GM20431 (cell line): Measurements from ENCODE around the gene FLYWCH1.
"Not testable (repeated sequence)": the region's sequence is repeated elsewhere in the genome, so short reads cannot be mapped to it uniquely, and the experiment has no call there.

ENCODE experiments used
- in situ Hi-C: fragments of 300-500 bp; cut with MseI, MboI; formaldehyde crosslinking; loops from one replicate; pipeline ENCODE4 v1.15.0; 2020; ENCODE audit warnings: low sequenced_read_pairs; ENCODE audit not compliant: unreplicated experiment

FLYWCH1 gene

DNA sequence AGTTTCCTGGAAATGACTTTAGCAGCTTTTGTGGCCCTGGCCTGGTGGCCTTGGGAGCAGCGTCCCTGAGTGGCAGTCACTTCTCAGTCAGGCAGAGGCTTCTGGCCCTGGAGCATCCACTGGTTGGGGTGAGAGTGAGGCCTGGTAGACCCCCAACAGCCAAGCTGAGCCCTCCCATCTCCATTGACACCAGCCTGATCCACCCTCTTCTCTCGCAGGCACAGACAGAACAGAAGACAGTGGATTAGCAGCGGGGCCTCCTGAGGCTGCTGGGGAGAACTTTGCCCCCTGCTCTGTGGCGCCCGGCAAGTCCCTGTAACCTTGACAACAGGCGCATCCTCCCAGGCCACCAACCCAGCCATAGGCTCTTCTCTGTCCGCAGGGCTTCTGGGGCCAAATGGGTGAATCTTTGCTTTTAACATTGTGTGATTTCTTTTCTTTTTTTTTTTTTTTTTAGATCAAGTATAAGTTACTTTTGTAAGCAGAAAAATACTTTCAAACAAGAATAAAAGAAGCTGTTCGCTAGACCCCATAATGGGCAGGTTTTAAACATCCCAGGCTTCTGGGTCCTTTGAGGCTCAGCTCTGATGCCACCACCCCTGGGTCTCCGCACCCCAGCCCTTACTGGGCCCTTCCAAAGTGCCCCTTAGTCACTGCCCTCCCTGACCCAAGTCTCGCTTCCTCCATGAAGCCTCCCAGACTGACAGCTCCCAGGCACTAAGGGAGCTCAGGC is 12.7 kb upstream of the FLYWCH1 start:
- in situ Hi-C loops = no loop called here

DNA sequence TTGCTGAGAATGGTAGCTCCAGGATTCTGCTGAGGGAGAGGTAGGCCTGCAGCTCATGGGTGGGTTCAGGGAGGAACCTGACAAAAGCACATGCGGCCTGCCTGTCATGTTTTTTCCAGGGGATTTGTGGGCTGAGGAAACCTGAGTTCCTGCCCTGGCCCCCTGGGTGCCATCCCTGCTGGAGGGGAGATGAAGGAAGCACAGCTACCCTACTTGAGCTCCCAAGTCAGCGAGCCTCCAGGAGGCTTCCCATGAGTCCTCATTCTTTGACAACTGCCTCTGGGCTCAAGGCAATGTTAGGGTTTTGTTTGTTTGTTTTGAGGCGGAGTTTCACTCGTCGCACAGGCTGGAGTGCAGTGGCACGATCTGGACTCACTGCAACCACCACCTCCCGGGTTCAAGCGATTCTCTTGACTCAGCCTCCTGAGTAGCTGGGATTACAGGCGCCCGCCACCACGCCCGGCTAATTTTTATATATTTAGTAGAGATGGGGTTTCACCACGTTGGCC is 12.1 kb upstream of the FLYWCH1 start:
- in situ Hi-C loops = no loop called here

DNA sequence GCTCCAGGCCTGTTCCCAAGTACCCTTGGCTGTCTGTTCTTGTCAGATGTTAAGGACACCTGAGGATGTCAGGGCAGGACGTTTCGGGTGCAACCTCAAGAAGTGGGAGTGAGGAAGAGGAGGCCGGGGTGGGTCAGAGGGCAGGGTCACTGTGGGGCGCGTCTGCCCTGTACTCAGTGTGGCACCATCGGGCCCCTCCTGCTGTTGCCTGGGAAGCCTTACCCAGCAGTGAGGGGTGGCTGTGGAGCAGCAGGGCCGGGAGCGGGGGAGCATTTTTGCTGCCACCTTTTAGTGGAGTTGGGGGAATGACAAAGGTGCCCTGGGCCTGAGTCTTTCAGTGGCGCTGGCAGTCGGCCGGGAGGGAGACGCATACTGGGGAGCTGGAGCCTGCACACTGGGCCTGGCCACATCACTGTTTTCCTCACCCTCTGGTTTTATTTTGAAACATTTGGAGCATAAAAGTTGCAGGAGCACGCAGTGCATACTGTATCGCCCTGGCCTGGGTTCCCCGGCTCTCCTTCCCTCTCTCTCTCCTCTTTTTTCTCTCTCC is 11.1 kb upstream of the FLYWCH1 start:
- in situ Hi-C loops = no loop called here

DNA sequence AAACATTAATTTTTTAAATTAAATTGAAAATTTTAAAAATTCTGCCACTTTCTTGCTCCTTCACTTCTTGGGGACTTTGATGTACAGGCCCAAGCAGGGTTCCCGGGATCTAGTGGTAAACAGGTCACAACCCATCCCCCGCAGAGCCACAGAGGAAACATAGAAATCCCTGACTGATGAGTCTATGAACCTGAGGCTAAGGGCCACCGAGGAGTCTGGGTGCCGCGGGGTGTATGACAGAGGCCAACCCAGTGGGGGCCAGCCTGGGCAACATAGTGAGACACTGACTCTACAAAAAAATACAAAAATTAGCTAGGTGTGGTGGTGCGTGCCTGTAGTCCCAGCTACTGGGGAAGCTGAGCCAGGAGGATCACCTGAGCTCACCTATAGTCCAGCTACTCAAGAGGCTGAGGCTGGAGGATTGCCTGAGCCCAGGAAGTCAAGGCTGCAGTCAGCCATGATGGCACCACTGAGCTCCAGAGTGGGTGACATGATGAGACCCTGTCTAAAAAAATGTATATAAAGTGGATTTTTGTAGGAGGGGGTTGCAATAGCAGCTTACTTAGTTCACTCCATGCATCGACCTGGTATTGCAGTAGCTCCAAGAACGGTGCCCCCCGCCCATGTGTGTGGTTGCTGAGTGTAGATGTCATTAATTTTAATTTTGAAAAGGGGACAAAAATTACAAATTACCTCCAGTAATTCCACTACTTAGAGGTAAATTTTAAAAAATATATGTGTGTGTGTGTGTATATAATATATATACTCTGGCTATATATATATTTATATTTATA is 9.2 kb upstream of the FLYWCH1 start:
- in situ Hi-C loops = no loop called here

DNA sequence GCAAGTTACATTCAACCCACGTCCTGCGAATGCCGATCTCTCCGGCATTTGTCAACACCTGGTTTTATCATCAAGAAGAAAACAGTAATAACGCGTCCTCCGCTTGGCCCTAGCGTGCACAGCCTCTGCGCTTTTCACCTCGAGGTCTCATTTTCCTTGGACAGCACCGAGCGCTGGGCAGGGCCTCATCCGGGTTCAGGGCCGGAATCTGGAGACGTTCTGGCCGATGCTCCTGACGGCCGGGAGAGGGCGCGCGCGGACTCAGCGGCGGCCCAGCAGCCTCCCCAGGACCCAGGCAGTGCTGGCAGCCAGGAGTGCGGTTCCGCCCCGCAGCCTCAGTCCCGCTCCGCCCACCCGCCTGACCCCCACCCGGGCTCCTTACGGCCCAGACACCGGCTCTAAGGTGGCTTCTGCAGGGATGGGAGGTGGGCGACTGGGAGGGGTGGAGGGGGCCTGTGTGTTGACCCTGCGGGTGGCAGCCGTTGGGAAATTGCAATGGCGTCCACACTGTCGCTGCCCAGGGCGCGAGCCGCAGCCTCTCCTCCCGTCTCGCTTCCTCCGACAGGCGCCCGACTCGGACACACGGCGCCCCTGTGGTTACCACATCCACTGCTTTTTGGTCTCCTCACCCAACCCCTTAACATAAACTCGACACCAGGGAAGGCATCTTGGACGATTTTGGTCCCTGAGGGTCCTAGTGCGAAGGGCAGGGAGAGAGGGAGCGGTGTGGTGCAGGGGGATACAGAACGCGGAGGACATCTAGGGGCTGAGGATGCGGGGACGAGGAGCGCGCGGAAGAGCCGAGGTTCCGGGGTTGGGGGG is 7.4 kb upstream of the FLYWCH1 start:
- in situ Hi-C loops = no loop called here

DNA sequence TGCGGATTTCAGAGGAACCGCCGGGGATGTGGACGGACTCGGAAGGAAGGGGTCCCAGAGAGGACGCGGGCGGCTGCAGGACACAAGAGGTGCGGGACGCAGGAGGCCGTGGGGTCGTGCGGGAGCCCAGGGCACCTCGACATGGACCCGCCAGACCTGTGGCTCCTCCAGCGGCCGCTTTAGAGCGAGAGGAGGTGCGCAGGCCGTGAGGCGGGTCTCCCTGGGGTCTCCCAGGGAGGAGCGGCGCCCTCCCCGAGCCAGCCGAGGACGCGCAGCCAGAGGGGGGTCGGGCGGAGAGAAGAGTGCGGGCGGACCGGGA is 6.8 kb upstream of the FLYWCH1 start:
- in situ Hi-C loops = no loop called here

DNA sequence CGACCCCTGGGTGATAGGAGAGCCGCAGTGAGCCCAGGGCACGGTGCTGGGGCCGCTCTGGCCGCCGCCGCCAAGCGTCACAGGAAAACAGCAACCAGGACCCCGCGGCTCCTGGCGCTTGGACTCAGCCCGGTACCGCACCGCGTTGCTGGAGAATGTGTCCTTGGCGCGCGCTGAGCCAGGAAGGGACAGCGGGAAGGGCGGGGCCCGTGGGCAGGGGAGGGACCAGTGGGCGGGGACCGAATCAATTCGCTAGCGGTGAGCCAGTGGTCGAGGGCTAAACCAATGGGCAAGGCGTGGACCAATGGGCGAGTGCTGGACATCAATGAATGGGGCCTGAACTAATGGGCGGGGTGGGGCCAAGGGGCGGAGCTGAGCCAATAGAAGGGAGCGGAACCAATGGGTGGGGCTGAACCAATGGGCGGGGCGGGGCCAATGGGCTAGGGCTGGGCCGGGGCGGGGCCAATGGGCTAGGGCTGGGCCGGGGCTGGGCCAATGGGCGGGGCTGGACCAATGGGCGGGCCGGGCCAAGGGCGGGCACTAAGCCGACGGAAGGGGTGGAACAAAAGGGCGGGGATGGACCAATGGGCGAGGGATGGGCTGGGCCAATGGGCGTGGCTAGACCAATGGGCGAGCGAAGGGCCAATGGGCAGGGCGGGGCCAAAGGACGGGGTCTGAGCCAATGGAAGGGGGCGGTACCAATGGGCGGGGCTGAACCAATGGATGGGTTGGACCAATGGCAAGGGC is 6.3 kb upstream of the FLYWCH1 start:
- in situ Hi-C loops = no loop called here

DNA sequence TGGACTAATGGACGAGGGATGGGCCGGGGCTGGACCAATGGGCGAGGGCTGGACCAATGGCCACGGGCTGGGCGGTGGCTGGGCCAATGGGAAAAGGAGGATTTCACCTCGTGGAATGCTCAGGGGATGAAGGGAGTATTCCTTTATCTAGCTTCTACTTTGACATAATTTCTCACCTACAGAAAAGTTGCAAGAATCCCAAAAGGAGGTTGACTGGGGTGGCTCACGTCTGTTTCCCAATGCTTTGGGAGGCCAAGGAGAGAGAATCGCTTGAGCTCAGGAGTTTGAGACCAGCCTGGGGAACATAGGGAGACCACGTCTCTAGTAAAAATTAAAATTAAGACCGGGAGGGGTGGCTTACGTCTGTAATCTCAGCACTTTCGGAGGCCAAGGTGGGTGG is 5.7 kb upstream of the FLYWCH1 start:
- in situ Hi-C loops = no loop called here

DNA sequence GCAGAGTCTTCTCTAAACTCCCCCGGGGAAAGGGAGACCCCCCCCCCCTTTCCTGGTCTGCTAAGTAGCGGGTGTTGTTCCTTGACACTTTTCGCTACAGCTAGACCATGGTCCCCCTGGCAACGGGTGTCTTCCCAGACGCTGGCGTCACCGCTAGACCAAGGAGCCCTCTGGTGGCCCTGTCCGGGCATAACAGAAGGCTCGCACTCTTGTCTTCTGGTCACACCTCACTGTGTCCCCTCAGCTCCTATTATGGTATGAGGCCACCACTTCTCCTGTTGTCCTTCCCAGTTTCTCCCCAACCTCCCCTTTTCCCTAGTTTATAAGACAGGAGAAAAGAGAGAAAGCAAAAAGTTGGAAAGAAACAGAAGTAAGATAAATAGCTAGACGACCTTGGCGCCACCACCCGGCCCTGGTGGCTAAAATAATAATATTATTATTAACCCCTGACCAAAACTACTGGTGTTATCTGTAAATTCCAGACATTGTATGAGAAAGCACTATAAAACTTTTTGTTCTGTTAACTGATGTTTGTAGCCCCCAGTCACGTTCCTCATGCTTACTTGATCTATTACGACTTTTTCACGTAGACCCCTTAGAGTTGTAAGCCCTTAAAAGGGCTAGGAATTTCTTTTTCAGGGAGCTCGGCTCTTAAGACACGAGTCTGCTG is 4.5 kb upstream of the FLYWCH1 start:
- in situ Hi-C loops = not testable (repeated sequence)

DNA sequence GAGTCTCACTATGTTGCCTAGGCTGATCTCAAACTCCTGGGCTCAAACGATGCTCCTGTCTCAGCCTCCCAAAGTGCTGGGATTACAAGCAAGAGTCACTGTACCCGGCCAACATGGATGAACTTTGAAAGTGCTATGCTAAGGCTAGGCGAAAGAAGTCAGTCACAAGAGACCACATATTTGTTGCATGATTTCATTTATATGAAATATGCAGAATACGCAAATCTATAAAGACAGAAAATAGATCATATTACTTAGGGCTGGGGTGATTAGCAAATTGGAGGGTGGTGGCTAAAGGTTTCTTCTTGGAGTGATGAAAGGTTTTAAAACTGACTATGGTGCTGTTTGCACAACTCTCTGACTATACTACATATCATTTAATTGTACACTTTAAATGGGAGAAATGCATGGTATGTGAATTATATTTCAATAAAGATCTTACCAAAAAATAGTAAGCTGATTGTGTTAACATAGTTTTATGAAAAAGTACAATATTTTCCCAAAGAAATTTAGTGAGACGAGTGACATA is 1.2 kb upstream of the FLYWCH1 start:
- in situ Hi-C loops = no loop called here

DNA sequence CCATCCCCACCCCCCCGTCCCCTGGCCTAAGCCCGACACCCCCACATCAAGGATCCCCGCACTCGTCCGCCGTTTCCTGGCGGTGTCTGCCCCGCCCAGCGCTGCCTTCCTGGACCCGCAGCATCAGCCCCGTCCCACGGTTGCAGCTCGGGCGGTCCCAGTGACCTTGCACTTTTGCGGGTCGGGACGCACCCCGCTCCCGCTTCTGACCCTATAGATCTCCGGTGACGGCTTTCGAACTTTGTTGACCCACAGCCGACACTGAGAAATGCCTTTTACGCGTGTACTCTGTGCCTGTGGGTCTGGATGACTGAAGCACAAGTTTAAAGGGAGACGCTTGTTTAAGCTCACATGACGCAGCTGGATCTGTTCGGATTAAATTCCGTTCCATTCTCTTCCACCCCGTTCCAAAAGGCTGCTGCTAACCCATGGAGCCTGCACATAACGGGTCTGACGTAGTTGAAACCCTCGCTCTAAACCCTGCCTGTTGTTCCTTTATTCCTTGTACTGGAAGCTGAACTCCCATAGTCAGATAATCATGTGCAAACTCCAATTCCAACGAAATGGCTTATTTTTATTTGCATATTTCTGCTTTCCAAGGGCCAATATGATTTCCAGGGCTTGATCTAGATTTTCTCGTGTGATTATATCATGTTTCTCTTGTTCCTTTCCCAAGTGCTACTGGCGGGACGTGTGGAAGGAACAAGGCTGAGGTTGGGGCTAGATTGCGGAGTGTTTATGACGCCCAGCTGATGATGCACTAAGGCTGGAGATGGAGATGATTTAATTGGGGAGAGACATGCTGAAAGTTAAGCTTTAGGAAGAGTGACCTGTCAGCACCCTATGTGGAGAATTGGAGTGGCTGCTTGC is 834 bp downstream of the FLYWCH1 start:
- in situ Hi-C loops = no loop called here

DNA sequence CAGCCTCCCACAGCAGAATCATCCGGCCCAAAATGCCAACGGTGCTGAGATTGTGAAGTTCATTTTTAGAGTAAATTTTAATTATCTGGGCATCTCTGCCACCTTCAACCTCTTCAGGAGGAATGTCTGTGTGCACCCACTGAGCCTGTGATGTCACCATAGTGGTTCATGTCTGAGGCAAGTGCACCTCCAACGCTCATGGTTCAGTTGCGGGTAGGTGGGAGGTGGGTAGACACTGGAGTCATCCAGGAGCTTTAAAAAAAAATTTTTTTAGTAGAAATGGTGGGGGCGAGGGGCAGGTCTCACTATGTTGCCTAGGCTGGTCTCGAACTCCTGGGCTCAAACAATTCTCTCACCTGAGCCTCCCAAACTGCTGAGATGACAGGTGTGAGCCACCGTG is 1.9 kb downstream of the FLYWCH1 start:
- in situ Hi-C loops = no loop called here

DNA sequence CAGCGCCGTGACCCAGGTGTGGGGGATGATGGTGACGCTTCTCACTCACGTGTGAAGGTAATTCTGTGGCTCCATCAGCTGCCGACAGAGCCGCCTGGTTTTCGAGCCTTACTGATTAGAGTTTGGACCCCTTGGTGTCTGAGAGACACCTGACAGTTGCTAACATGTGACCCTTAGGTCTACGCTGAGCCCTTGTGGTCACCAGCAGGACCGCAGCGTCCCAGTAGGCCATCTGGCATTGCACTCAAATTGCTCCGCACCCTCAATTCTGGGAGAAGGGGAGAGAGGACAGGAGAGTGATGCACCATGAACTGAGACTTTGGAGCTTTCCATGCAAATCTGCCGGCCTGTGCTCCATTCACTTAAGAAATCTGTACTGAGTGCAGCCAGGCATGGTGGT is 2.5 kb downstream of the FLYWCH1 start:
- in situ Hi-C loops = no loop called here

DNA sequence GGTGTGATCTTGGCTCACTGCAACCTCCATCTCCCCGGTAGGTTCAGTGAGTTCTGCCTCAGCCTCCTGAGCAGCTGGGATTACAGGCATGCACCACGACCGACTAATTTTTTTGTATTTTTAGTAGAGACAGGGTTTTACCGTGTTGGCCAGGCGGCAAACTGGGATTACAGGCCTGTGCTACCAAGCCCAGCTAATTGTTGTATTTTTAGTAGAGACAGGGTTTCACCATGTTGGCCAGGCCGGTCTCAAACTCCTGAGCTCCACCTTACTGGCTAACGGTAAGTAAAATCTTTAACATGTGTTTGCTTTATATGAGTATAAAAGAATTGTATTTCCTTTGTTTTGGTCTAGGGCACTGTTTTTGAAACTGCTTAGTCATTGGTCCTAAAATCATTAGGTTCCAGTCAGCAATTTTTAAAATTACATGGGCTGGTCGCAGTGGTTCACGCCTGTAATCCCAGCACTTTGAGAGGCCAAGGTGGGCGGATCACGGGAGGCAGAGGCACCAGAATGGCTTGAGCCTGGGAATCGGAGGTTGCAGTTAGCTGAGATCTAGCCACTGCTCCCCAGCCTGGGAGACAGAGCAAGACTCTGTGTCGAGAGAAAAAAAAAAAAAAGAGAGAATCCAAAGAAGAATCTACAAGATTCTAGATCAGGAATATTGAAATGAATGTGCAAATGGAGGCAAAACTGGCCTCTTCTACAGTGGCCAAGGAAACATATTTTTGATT is 3.6 kb downstream of the FLYWCH1 start:
- in situ Hi-C loops = no loop called here

DNA sequence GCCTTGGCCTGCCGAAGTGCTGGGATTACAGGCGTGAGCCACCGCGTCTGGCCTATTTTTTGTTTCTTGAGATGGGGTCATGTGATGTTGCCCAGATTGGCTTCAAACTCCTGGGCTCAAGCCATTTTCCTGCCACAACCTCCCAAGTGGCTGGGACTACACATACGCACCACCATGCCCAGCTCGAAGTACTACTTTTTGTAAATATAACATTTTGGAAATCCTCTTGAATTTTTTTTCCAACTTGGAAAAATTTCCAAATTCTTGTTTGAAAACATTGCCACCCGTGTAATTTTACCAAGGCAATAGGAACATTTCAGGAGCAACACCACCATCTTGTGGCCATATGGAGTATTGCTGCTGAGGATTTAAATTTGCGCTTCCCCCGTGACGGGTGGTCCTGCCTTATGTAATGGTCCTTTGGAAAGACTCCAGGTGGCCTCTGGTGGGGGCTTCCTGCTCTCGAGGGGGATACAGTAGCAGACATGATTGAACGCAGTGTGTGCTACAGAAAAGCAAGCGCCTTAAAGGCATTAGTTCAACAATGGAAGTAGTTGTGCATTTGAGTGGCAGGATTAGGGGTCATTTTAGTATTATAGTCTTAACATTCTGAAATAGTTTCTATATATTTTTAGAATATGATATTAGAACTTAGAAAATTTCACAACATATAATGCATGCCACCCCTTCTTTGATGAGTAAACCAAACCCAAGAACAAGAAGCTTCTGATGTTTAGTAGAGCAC is 8.0 kb downstream of the FLYWCH1 start:
- in situ Hi-C loops = loop anchor here (10.0 kb wide), 1 partner anchor 45 kb away; no protein-coding TSS in a partner anchor

DNA sequence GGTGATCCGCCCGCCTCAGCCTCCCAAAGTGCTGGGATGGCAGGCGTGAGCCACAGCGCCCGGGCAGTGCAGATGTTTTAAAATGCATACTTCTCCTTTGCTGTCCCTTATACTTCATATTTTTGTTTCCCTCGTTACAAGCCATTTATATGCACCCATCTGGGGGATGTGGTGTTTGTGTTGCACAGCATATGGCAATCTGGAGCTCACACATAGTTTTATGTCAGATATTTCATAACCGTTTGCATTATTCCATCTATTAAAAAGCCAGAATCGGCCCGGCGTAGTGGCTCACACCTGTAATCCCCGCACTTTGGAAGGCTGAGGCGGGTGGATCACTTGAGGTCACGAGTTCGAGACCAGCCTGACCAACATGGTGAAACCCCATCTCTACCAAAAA is 11.8 kb downstream of the FLYWCH1 start:
- in situ Hi-C loops = loop anchor here (10.0 kb wide), 1 partner anchor 49 kb away; no protein-coding TSS in a partner anchor
